Measurements from ENCODE around the gene BCL2L12.

Gene BCL2L12

DNA sequence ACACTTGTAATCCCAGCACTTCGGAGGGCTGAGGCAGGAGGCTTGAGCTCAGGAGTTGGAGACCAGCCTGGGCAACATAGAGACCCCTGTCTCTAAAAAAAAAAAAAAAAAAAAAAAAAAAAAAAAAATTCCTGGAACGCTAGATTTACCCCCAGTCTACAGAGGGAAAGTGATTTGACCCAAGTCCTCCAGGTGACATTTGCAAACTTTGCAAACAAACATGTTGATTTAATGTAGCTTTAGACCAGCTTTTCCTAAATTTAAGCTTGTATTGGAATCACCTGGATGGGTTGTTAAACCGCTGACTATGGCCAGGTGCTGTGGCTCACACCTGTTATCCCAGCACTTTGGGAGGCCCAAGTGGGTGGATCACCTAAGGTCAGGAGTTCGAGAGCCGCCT is 33.6 kb downstream of the BCL2L12 start:
- H3K4me3 ChIP-seq (replicated peaks; ENCODE audit: low read depth, low read length) = no peak overlapping the region
- DNase-seq (ENCODE audit: low read depth) = no peak
- TF ChIP-seq, protein P1, sequence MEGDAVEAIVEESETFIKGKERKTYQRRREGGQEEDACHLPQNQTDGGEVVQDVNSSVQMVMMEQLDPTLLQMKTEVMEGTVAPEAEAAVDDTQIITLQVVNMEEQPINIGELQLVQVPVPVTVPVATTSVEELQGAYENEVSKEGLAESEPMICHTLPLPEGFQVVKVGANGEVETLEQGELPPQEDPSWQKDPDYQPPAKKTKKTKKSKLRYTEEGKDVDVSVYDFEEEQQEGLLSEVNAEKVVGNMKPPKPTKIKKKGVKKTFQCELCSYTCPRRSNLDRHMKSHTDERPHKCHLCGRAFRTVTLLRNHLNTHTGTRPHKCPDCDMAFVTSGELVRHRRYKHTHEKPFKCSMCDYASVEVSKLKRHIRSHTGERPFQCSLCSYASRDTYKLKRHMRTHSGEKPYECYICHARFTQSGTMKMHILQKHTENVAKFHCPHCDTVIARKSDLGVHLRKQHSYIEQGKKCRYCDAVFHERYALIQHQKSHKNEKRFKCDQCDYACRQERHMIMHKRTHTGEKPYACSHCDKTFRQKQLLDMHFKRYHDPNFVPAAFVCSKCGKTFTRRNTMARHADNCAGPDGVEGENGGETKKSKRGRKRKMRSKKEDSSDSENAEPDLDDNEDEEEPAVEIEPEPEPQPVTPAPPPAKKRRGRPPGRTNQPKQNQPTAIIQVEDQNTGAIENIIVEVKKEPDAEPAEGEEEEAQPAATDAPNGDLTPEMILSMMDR (IDR thresholded peaks at IDR 0.05; ENCODE audit: low read length, missing control alignments) = no peak

DNA sequence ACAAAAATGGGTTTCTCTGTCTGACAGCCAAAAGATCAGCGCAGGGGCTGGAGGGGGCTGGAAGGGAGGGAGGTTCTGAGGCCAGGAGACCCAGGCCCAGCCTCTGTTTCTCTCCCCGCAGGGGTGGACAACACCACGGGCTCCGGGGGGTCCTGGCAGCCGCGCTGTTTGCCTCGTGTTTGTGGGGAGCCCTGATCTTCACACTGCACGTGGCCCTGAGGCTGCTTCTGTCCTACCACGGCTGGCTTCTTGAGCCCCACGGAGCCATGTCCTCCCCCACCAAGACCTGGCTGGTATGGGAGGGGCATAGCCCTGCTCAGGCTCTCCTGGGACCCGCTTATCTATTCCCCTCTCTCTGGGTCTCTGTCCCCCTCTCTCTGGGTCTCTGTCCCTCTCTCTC is 34.8 kb downstream of the BCL2L12 start:
- no peak overlapping the region for H3K4me3 ChIP-seq (replicated peaks; ENCODE audit: low read depth, low read length)
- TF ChIP-seq, protein P1 (IDR thresholded peaks at IDR 0.05; ENCODE audit: low read length, missing control alignments) = no peak
- DNase-seq (ENCODE audit: low read depth) = no peak

DNA sequence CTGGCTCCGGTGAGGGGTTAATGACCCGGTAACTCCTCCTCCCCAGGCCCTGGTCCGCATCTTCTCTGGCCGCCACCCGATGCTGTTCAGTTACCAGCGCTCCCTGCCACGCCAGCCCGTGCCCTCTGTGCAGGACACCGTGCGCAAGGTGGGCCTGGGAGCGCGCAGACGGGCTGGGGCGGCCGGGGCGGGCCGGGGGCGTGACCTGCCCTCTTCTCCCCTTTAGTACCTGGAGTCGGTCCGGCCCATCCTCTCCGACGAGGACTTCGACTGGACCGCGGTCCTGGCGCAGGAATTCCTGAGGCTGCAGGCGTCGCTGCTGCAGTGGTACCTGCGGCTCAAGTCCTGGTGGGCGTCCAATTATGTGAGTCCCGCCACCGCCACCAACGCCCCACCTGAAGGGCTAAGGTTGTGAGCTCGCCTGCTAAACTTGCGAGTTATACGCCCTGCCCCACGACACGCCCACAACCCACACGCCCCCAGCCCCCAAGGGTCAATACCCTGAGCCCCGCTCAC is 35.6 kb downstream of the BCL2L12 start:
- DNase-seq (ENCODE audit: low read depth) = no peak
- no peak overlapping the region for H3K4me3 ChIP-seq (replicated peaks; ENCODE audit: low read depth, low read length)
- TF ChIP-seq, protein P1 (IDR thresholded peaks at IDR 0.05; ENCODE audit: low read length, missing control alignments) = no peak

DNA sequence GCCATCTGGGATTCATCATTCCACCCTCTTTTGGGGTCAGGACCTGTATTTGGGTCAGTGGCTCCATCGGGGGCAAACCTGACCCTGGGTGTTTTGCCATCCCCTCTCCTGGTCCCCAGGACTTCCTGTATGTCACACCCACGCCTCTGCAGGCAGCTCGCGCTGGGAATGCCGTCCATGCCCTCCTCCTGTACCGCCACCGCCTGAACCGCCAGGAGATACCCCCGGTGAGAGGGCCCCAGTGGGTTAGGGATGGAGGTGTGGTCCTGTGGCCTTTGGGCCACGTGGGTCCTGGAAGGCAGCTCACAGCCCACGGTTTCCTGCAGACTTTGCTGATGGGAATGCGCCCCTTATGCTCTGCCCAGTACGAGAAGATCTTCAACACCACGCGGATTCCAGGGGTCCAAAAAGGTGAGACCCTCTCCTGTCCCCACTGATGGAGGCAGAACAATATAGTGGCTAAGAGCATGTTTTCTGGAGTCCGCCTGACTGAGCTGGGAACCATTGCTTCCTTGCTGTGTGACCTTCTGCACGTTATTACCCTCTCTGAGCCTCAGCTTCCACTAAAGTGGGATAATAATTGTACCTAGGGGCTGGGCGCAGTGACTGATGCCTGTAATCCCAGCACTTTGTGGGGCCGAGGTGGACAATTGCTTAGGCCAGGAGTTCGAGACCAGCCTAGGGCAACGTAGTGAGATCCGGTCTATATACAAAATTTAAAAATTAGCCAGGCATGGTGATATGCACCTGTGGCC is 39.3 kb downstream of the BCL2L12 start:
- TF ChIP-seq, protein P1 (IDR thresholded peaks at IDR 0.05; ENCODE audit: low read length, missing control alignments) = no peak
- DNase-seq (ENCODE audit: low read depth) = no peak
- H3K4me3 ChIP-seq (replicated peaks; ENCODE audit: low read depth, low read length) = no peak overlapping the region

DNA sequence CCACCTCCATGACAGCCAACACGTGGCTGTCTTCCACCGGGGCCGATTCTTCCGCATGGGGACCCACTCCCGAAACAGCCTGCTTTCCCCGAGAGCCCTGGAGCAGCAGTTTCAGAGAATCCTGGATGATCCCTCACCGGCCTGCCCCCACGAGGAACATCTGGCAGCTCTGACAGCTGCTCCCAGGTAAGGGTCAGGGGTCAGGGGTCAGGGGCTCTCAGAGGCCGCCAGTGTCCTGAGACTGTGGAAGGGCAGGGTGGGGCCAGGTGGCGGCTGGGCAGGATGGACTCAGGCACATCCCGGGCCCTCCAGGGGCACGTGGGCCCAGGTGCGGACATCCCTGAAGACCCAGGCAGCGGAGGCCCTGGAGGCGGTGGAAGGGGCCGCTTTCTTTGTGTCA is 40.2 kb downstream of the BCL2L12 start:
- no peak overlapping the region for H3K4me3 ChIP-seq (replicated peaks; ENCODE audit: low read depth, low read length)
- DNase-seq (ENCODE audit: low read depth) = no peak
- TF ChIP-seq, protein P1 (IDR thresholded peaks at IDR 0.05; ENCODE audit: low read length, missing control alignments) = no peak

DNA sequence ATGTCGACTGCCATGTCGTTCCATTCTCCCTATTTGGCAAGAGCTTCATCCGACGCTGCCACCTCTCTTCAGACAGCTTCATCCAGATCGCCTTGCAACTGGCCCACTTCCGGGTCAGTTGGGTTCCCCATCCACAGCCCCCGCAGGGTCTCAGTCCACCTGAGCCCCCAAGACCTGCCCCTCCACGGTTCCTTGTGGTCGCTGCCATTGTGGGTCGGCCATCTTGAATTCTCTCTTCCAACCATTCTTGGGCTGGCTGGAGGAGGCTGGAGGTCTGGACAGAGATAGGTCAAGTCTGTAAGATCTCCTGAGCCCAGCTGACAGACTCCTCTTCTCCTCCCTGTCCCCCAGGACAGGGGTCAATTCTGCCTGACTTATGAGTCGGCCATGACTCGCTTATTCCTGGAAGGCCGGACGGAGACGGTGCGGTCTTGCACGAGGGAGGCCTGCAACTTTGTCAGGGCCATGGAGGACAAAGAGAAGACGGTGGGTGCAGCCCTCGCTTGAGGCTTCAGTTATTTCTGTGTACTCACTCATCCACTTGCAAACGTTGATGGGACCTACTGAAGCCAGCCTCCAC is 44.7 kb downstream of the BCL2L12 start:
- H3K4me3 ChIP-seq (replicated peaks; ENCODE audit: low read depth, low read length) = no peak overlapping the region
- TF ChIP-seq, protein P1 (IDR thresholded peaks at IDR 0.05; ENCODE audit: low read length, missing control alignments) = no peak
- peak; percentile 40 for DNase-seq (ENCODE audit: low read depth)
